Thyroid gland (tissue), 4 donors: Measurements from ENCODE around the gene CYFIP2.

Source experiments
- CTCF ChIP-seq, 6 experiments: fragments of 200-600 bp in 3 of 6; fragments of 450-650 bp in 3 of 6; sonication (generic) in 3 of 6; IDR thresholded peaks; one replicate each; pipeline ENCODE4 v1.5.1; 2016 to 2019; ENCODE audit warnings: antibody characterized with exemption in 6 of 6, mild to moderate bottlenecking in 2 of 6, inconsistent platforms in 1 of 6, moderate library complexity in 1 of 6
- POLR2A ChIP-seq, 2 donors: fragments of 450-650 bp; IDR thresholded peaks; one replicate each; pipeline ENCODE4 v1.6.1; 2017; ENCODE audit warnings: antibody characterized with exemption in 2 of 2, mild to moderate bottlenecking in 2 of 2, moderate library complexity in 1 of 2

GRCh38 chr5:157306692-157307471 lies 41.0 kb downstream of the CYFIP2 start:
- TF ChIP-seq POLR2A (IDR thresholded peaks at IDR 0.05) (no peak), CTCF (IDR thresholded peaks at IDR 0.05) (no peak)
